HG02938 (cell line): Measurements from ENCODE around the gene NCAPD2.

Experiments
- ATAC-seq: cut with Tn5 transposase; IDR thresholded peaks from one replicate; pipeline ENCODE4 v1.9.1; 2021; ENCODE audit warnings: mild to moderate bottlenecking, moderate library complexity; ENCODE audit not compliant: unreplicated experiment

The NCAPD2 gene

GRCh38 chr12:6493497-6494257, at the start of gene NCAPD2:
NCAPD2 (plus strand) TSS chr12:6494102; CDS start chr12:6495099, 997 bp downstream.
- peak; percentile 80 for ATAC-seq

- no peak for ATAC-seq
These were observed 48.9 kb upstream of the NCAPD2 start, which contains the start of gene CD27 for GRCh38 chr12:6444704-6445688. CD27 (plus strand) TSS chr12:6444955; CDS start chr12:6445096, 141 bp downstream.

- ATAC-seq = no peak
These were observed 43.6 kb upstream of the NCAPD2 start for GRCh38 chr12:6450091-6450868.

DNA sequence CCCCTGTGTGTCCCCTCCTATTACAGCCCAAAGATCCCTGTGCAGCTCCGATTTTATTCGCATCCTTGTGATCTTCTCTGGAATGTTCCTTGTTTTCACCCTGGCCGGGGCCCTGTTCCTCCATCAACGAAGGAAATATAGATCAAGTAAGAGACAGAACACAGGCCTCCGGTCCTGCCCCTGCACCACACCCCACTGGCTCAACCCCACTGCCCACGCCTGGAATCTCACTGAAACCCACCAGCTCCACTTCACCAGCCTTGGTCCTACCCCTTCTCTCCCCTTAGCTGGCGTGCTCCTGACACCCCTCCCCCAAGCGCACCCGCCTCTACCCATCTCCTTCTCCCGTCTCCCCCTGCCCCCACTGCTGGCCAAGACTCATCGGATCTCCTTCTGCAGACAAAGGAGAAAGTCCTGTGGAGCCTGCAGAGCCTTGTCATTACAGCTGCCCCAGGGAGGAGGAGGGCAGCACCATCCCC, 43.0 kb upstream of the NCAPD2 start:
- no peak for ATAC-seq

GRCh38 chr12:6451348-6452244, 42.3 kb upstream of the NCAPD2 start, which contains the start of gene TAPBPL:
TAPBPL (plus strand) TSS chr12:6452042; CDS start chr12:6452249, 207 bp downstream.
- peak; percentile 63 for ATAC-seq

- ATAC-seq = no peak
These were observed 41.5 kb upstream of the NCAPD2 start for GRCh38 chr12:6452245-6452943.

DNA sequence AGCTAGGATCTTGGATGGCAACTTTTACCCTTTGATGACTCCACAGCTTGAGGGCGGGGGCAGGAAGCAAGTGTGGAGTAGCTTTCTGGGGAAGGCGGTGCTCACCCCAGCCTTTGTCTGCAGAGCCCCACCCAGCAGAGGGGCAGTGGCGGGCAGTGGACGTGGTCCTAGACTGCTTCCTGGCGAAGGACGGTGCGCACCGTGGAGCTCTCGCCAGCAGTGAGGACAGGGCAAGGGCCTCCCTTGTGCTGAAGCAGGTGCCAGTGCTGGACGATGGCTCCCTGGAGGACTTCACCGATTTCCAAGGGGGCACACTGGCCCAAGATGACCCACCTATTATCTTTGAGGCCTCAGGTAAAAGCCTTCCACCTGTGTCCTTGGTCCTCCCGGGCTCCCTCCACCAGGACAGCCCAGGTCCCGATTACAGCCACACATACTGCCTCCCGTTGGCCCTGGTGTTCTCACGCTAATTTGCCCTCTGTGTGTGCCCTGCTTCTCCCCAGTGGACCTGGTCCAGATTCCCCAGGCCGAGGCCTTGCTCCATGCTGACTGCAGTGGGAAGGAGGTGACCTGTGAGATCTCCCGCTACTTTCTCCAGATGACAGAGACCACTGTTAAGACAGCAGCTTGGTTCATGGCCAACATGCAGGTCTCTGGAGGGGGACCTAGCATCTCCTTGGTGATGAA, 40.8 kb upstream of the NCAPD2 start:
- ATAC-seq = no peak

DNA sequence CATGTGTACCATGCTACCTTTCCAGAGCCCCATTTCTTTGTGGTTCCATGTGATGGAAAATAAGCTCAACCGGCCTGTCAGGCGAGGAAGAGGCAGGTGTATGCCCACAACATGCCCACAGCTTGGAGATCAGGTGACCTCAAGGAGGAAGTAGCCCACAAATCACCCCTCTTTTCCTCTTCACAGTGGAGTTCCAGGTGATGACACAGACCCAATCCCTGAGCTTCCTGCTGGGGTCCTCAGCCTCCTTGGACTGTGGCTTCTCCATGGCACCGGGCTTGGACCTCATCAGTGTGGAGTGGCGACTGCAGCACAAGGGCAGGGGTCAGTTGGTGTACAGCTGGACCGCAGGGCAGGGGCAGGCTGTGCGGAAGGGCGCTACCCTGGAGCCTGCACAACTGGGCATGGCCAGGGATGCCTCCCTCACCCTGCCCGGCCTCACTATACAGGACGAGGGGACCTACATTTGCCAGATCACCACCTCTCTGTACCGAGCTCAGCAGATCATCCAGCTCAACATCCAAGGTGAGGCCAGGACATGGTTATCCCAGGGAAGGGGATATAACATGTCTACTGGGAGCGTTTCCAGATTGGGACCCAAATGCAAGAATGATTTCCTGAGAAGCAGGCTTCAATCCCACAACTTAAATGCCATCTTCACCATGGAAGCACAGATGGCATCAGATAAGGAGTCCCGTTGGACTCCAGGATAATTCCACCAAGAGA, 36.5 kb upstream of the NCAPD2 start:
- ATAC-seq = no peak

GRCh38 chr12:6458281-6459003, 35.5 kb upstream of the NCAPD2 start:
- no peak for ATAC-seq

- ATAC-seq = no peak
These were observed 34.9 kb upstream of the NCAPD2 start for GRCh38 chr12:6459004-6459337.

DNA sequence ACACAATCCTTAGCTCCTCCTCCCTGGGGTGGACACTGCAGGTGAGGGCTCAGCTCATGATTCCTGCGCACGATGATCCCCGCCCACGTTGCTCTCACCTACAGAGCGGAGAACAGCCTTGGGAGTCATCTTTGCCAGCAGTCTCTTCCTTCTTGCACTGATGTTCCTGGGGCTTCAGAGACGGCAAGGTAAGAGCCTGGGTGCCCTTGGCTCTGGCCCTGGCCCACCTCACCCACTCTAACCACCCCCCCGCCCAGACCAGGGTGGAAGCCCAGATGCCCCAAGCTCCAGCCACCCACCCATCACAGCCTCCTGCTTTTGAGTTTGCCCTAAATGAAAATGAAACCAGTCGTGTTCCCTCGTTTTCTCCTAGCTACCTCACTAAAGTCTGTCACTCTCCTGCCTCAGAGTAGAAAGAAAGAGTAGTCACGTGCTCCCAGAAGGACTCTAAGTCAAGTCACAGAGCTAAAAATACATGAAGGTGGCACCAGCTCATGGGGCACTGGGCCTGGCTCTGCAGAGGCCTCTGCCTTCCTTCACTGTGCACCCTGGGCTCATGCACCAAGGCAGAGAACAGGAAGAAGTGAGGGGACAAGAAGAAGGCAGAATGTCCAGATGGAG, 33.0 kb upstream of the NCAPD2 start:
- ATAC-seq = no peak

DNA sequence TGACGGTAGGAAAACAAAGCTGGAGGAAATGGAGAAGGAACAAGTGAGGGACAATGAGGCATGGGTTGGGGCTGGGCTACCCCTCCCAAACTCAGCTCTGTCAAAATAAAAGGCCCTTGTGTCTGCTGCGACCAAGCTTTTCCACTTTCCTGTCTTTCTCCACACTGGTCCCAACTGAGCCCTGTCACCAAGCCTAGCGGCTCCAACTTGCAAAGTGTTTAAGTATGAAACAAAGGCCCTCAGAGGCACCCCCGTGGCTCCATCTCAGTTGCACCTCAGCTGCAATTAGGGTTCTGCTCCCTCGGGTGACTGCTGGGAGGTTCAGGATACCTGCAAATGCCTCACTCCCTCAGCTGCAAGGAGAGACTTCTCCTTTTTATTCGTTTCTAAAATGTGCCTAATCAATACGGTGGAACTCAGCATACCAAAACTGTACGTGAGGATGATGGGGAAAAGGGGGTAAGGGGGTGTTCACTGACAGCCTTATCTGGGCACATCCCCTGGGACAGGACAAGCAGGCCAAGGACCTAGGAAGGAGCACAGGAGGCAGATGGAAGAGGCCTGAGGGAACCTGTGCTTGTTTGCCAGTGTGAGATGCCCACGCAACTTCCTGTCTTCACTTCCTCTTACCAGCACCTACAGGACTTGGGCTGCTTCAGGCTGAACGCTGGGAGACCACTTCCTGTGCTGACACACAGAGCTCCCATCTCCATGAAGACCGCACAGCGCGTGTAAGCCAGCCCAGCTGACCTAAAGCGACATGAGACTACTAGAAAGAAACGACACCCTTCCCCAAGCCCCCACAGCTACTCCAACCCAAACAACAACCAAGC, 32.3 kb upstream of the NCAPD2 start:
- ATAC-seq = peak; percentile 79

DNA sequence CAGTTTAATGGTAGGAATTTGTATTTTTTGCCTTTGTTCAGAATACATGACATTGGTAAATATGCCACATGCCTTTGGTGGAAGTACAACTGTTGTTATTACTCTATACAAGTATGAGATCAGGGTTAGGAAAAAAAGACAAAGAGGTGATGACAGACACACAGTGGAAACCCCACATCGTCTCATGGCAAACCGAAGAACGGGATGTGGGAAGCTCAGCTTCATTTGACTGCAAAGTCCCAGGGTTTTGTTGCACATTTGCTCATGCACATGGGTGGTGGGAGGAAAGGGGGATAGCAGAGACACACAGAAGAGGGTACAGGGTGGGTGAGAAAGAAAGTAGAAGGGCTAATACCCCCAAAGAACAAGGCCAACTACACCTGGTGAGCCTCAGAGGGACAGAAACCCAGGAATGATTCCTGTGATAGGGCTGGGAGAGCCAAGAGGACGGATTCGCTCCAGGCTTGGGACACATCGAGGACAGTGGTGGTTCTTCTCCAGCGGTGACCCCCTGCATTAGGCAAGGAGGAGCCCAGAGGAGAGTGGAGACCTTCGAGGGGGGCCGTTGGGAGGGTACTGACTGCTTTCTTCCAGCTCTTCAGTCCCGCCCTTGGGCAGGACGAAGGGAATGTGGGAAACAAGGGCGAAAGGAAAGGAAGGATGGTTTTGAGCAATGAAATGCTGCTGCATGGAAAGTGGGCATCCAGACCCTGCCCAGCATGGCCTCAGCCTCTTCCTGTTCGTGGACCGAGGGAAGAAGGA, 31.5 kb upstream of the NCAPD2 start:
- ATAC-seq = no peak

- no peak for ATAC-seq
These were observed 30.7 kb upstream of the NCAPD2 start for GRCh38 chr12:6463216-6463615.

GRCh38 chr12:6463858-6464257, 30.0 kb upstream of the NCAPD2 start:
- ATAC-seq = no peak
